GM18526 (cell line): ENCODE results near the gene MIGA2.

Experiments
- POLR2A ChIP-seq: IDR thresholded peaks from 3 replicates; pipeline ENCODE4 v1.6.1; 2011; ENCODE audit not compliant: insufficient read length; ENCODE audit errors: extremely low read depth

MIGA2 gene

GRCh38 chr9:129036241-129036922 is at the start of gene MIGA2:
Gene MIGA2 (plus strand): TSS chr9:129036626. CDS start chr9:129040595, 3,969 bp downstream.
- TF ChIP-seq POLR2A = peak; percentile 91

- TF ChIP-seq POLR2A = no peak
These were observed 49.8 kb upstream of the MIGA2 start for GRCh38 chr9:128986671-128987070.

DNA sequence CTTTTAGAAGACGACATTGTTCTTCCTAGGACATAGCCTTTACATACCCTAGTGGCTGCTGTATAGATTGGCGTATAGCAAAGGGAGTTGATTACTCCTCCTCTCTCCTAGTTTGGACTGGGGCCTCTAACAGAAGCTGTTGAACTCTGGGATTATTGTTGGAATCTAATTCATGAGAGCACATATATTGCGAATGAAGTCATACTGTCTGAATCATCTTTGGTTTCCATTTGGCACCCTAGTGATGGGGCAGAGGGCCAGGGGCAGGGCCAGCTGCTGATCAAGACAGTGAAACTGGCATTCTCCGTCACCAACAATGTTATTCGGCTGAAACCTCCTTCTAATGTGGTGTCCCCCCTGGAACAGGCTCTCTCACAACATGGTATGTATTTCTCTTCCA is 48.6 kb upstream of the MIGA2 start:
- no peak for TF ChIP-seq POLR2A

DNA sequence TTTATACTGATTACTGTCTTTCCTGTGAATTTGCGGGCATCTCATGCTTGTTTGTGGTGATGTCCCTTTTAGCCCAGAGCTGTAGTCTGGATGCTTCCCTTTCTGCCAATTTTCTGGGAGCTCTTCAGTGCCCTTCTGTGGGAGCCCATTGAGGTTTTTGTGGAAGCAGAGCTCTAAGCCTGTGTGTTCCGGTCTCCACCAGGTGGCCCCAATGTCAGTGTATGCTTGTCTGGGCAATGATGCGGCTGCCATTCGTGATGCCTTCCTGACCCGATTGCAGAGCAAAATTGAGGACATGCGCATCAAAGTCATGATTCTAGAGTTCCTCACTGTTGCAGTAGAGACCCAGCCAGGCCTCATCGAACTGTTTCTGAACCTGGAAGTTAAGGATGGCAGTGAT is 43.4 kb upstream of the MIGA2 start:
- TF ChIP-seq POLR2A = no peak

- no peak for TF ChIP-seq POLR2A
These were observed 40.6 kb upstream of the MIGA2 start for GRCh38 chr9:128995791-128996190.

DNA sequence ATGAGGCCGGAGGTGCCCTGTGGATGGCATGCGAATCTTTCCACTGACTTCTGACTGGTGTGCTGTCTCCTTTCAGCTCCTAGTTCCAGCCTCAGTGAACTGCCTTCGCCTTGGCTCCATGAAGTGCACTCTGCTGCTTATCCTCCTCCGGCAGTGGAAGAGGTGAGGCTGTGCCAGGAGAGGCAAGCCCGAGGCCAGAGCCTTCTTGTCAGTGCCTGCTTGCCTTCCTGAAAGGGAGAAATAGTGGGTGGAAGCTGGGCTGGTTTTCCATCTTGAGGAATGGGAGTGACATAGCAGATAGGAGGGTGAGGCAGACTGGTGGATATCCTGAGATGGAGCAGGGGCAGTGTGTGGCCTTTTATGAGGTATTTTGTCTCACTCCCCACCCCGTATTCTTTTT is 38.0 kb upstream of the MIGA2 start:
- no peak for TF ChIP-seq POLR2A

- no peak for TF ChIP-seq POLR2A
These were observed 36.7 kb upstream of the MIGA2 start for GRCh38 chr9:128999581-129000206.

DNA sequence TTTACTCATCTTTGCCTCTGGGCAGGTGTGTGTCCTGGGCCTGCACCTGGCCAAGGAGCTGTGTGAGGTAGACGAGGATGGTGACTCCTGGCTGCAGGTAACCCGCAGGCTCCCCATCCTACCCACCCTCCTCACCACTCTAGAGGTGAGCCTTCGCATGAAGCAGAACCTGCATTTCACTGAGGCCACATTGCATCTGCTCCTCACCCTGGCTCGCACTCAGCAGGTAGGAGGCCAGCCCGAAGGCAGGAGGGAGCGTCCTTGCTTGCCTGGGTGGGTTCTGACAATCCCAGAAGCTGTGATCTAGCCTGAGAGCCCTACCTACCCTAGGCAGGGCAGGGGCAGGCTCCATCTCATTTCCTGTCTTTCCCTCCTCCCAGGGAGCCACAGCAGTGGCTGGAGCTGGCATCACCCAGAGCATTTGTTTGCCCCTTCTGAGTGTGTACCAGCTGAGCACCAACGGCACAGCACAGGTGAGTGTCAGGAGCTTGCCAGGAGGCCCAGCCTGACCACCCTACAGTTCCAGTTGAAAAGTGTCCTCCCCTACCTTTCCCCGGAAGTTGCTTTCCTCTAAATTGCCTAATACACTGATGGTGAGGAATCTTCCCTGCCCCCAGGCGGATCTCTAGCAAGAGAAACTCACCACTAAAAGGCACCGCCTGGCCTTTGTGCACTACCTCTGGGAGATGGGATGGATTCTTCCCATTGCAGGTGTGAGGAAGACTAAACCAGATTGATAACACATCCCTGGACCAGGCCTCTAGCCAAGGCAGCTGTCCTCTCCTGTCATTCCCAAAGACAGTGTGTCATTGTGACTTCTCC is 34.7 kb upstream of the MIGA2 start:
- no peak for TF ChIP-seq POLR2A

- TF ChIP-seq POLR2A = no peak
These were observed 33.4 kb upstream of the MIGA2 start for GRCh38 chr9:129002992-129003391.

DNA sequence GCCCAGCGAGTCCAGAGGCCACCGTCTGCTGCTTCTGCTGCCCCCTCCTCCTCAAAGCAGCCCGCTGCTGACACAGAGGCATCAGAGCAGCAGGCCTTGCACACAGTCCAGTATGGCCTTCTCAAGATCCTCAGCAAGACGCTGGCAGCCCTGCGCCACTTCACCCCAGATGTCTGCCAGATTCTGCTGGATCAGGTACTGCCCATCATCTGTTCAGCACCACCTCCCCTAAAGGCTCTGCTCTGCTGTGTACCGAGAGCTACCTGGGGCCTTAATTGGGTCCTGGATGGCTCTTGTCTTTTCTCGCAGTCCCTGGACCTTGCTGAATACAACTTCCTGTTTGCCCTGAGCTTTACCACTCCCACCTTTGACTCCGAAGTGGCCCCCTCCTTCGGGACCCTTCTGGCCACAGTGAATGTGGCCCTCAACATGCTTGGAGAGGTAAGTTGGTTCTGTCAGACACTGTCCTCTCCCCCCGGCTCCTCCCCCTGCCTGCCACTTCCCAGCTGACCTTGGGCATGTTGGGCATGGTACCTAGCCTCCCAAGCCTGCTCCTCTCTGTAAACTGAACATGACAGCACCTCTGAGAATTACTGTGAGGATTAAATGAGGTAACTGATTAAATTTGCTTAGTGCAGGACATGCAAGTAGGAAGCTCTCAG is 31.0 kb upstream of the MIGA2 start:
- no peak for TF ChIP-seq POLR2A

- TF ChIP-seq POLR2A = no peak
These were observed 29.9 kb upstream of the MIGA2 start for GRCh38 chr9:129006328-129007034.

GRCh38 chr9:129007035-129007765 is 29.2 kb upstream of the MIGA2 start:
- TF ChIP-seq POLR2A = no peak

- no peak for TF ChIP-seq POLR2A
These were observed 28.5 kb upstream of the MIGA2 start for GRCh38 chr9:129007766-129008468.

DNA sequence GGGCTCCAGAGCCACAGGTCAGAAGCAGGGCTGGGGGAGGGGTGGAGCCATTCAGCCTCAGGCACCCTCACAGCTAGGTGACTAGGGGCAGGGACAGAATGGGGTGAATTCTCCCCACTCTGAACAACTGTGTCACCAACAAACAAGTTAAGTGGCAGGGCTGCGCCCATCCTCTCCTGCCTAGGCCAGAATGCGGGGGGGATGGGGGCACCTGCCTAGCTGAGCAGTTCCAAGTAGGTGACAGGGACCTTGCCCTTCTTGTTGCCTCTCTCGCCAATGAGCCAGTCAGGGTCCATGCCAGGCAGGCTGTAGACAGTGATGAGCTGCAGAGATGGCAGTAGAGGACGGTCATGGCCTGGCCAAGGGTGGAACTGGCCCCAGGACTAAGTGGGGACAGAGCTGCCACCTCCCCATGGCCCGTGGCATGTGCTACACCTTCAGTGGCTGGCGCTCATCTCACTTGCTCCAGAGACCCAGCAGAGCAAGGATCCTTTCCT is 27.9 kb upstream of the MIGA2 start:
- no peak for TF ChIP-seq POLR2A

DNA sequence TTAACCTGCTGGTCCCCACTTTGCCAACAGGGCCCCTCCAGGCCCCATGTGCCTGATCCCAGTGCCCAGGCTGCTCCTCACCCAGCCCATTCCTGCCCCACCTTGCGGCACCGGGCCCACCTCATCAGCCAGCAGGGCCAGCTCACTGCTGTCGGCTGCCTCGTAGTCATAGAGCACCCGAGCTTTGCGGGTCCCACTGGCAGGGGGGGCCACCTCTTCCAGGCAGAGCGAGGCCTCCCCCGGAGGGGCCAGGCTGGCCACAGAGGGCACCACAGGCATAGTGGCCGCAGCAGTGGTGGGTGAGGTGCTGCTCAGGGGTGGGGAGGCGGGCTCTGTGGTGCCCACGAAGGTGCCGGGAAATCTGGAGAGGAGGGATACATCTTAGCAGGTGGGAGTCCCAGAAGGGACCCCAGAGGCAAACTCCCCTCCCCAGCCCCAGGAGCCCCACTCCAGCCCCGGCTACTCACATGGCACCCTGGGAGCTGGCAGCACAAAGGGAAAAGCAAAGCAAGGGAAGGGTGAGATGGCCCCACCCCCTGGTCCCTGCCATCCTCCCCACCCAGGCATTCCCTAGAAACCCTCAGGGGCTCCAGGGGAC is 27.3 kb upstream of the MIGA2 start:
- no peak for TF ChIP-seq POLR2A
